Measurements from ENCODE around the gene TMEM121.
"Not testable (repeated sequence)": the region's sequence is repeated elsewhere in the genome, so short reads cannot be mapped to it uniquely, and the experiment has no call there.

TMEM121 gene

GRCh38 chr14:105564536-105564935, 38.2 kb downstream of the TMEM121 start:
- H3K4me3 ChIP-seq (ENCODE audit: low read depth, low read length): not testable (repeated sequence)

GRCh38 chr14:105565185-105565919, 39.0 kb downstream of the TMEM121 start:
- H3K4me3 ChIP-seq (ENCODE audit: low read depth, low read length); DNase-seq (ENCODE audit: low read depth): not testable (repeated sequence)

More at GRCh38 chr14:105564536-105564935, 38.2 kb downstream of the TMEM121 start:
- DNase-seq (ENCODE audit: low read depth): not testable (repeated sequence)

- DNase-seq (ENCODE audit: low read depth); H3K4me3 ChIP-seq (ENCODE audit: low read depth, low read length): not testable (repeated sequence)
Observed at GRCh38 chr14:105566248-105567163, 40.1 kb downstream of the TMEM121 start.

GRCh38 chr14:105567164-105568103, 41.1 kb downstream of the TMEM121 start:
- not testable (repeated sequence) for DNase-seq (ENCODE audit: low read depth); H3K4me3 ChIP-seq (ENCODE audit: low read depth, low read length)

GRCh38 chr14:105568140-105568843, 41.9 kb downstream of the TMEM121 start:
- H3K4me3 ChIP-seq (ENCODE audit: low read depth, low read length); DNase-seq (ENCODE audit: low read depth): not testable (repeated sequence)

- DNase-seq (ENCODE audit: low read depth): no peak
- no peak overlapping the region for H3K4me3 ChIP-seq (ENCODE audit: low read depth, low read length)
Observed at GRCh38 chr14:105568859-105569766, 42.7 kb downstream of the TMEM121 start.

- DNase-seq (ENCODE audit: low read depth): no peak
- no peak overlapping the region for H3K4me3 ChIP-seq (ENCODE audit: low read depth, low read length)
Observed at GRCh38 chr14:105570482-105570881, 44.1 kb downstream of the TMEM121 start.

- DNase-seq (ENCODE audit: low read depth); H3K4me3 ChIP-seq (ENCODE audit: low read depth, low read length): not testable (repeated sequence)
Observed at GRCh38 chr14:105571181-105571951, 45.0 kb downstream of the TMEM121 start.

GRCh38 chr14:105572063-105572462, 45.7 kb downstream of the TMEM121 start:
- H3K4me3 ChIP-seq (ENCODE audit: low read depth, low read length); DNase-seq (ENCODE audit: low read depth): not testable (repeated sequence)

GRCh38 chr14:105573841-105574240, 47.5 kb downstream of the TMEM121 start:
- not testable (repeated sequence) for H3K4me3 ChIP-seq (ENCODE audit: low read depth, low read length); DNase-seq (ENCODE audit: low read depth)

GRCh38 chr14:105574411-105574810, 48.0 kb downstream of the TMEM121 start:
- H3K4me3 ChIP-seq (ENCODE audit: low read depth, low read length); DNase-seq (ENCODE audit: low read depth): not testable (repeated sequence)

GRCh38 chr14:105575016-105575700, 48.8 kb downstream of the TMEM121 start:
- DNase-seq (ENCODE audit: low read depth): not testable (repeated sequence)

GRCh38 chr14:105576525-105577088, 50.2 kb downstream of the TMEM121 start:
- H3K4me3 ChIP-seq (ENCODE audit: low read depth, low read length): no peak overlapping the region
- DNase-seq (ENCODE audit: low read depth): no peak

More at GRCh38 chr14:105575016-105575700, 48.8 kb downstream of the TMEM121 start:
- not testable (repeated sequence) for H3K4me3 ChIP-seq (ENCODE audit: low read depth, low read length)

GRCh38 chr14:105577314-105577861, 51.0 kb downstream of the TMEM121 start:
- no peak overlapping the region for H3K4me3 ChIP-seq (ENCODE audit: low read depth, low read length)
- DNase-seq (ENCODE audit: low read depth): no peak

- H3K4me3 ChIP-seq (ENCODE audit: low read depth, low read length): no peak overlapping the region
- DNase-seq (ENCODE audit: low read depth): no peak
Observed at GRCh38 chr14:105578070-105578469, 51.7 kb downstream of the TMEM121 start.

GRCh38 chr14:105579221-105579620, 52.8 kb downstream of the TMEM121 start:
- not testable (repeated sequence) for DNase-seq (ENCODE audit: low read depth); H3K4me3 ChIP-seq (ENCODE audit: low read depth, low read length)
